CD8-positive, alpha-beta memory T cell (primary cell): Measurements from ENCODE around the gene PIGL. TPM values are rescaled to one million over a fixed set of nuclear protein-coding genes. Genes with fewer than 3 reads are reported as not detected.
"Not testable (repeated sequence)": the region's sequence is repeated elsewhere in the genome, so short reads cannot be mapped to it uniquely, and the experiment has no call there.

ENCODE experiments used
- CTCF ChIA-PET: fragments of 350-600 bp; sonication (Branson Sonifier 250); formaldehyde crosslinking; loops from one replicate; lab custom pipeline; 2021; ENCODE audit warnings: antibody characterized with exemption; lab: Charles Lee
- POLR2A ChIA-PET: fragments of 350-600 bp; sonication (Branson Sonifier 250); formaldehyde crosslinking; loops from one replicate; lab custom pipeline; 2021; ENCODE audit warnings: antibody characterized with exemption; lab: Charles Lee
- DNase-seq, 5 donors: peaks; one replicate each; pipeline versions ENCODE4 v3.0.0 to v3.0.0-alpha.2; 2020 to 2022; ENCODE audit warnings: mixed read lengths in 1 of 5
- H3K27ac ChIP-seq: one replicate; pipeline ENCODE4 v1.7.0; 2013; ENCODE audit warnings: low read depth, mild to moderate bottlenecking, low read length, moderate library complexity
- H3K27me3 ChIP-seq: 2 replicates; pipeline ENCODE4 v1.7.0; 2013; ENCODE audit warnings: low read length, mild to moderate bottlenecking; ENCODE audit not compliant: insufficient read depth, poor library complexity, severe bottlenecking
- H3K36me3 ChIP-seq: 2 replicates; pipeline ENCODE4 v1.7.0; 2013; ENCODE audit warnings: mild to moderate bottlenecking, low read length, moderate library complexity; ENCODE audit not compliant: insufficient read depth
- H3K4me1 ChIP-seq: 2 replicates; pipeline ENCODE4 v1.7.0; 2013; ENCODE audit warnings: mild to moderate bottlenecking, low read length, moderate library complexity; ENCODE audit not compliant: insufficient read depth
- H3K4me3 ChIP-seq: 2 replicates; pipeline ENCODE4 v1.7.0; 2013; ENCODE audit warnings: mild to moderate bottlenecking, low read length
- H3K9me3 ChIP-seq: 2 replicates; pipeline ENCODE4 v1.7.0; 2013; ENCODE audit warnings: mild to moderate bottlenecking, low read length
- H3K27ac Mint-ChIP-seq, 8 donors: one replicate each; pipeline ENCODE4 v1.8.0; 2020 to 2021; ENCODE audit warnings: mixed read lengths in 8 of 8, mild to moderate bottlenecking in 6 of 8, inconsistent platforms in 3 of 8, moderate library complexity in 3 of 8
- H3K27me3 Mint-ChIP-seq, 2 donors: one replicate each; pipeline ENCODE4 v1.8.0; 2020 to 2021; ENCODE audit warnings: mixed read lengths in 2 of 2, mild to moderate bottlenecking in 1 of 2, moderate library complexity in 1 of 2
- H3K36me3 Mint-ChIP-seq, 3 donors: one replicate each; pipeline ENCODE4 v1.8.0; 2020 to 2021; ENCODE audit warnings: mixed read lengths in 3 of 3, inconsistent platforms in 1 of 3, mild to moderate bottlenecking in 1 of 3
- H3K4me1 Mint-ChIP-seq, 3 donors: one replicate each; pipeline ENCODE4 v1.8.0; 2020 to 2021; ENCODE audit warnings: mixed read lengths in 3 of 3, inconsistent platforms in 1 of 3, mild to moderate bottlenecking in 1 of 3
- H3K4me3 Mint-ChIP-seq, 7 donors: one replicate each; pipeline ENCODE4 v1.8.0; 2020 to 2021; ENCODE audit warnings: mixed read lengths in 7 of 7, mild to moderate bottlenecking in 6 of 7, moderate library complexity in 4 of 7, inconsistent platforms in 2 of 7
- H3K9me3 Mint-ChIP-seq, 5 donors: one replicate each; pipeline ENCODE4 v1.8.0; 2020 to 2022; ENCODE audit warnings: mixed read lengths in 5 of 5, mild to moderate bottlenecking in 3 of 5, moderate library complexity in 2 of 5, inconsistent platforms in 1 of 5
- polyA plus RNA-seq: library from polyadenylated mRNA; unstranded; fragments of 300-500 nt; fragmentation: Illumina TruSeq; gene quantifications from one replicate; pipeline ENCODE4 v1.2.3, GENCODE V29; 2021
- total RNA-seq, 2 experiments: library from RNA; stranded (reverse); gene quantifications; one replicate each; pipeline ENCODE4 v1.2.3, GENCODE V29; 2021

Gene PIGL
- total and polyA plus RNA-seq, 3 experiments from 2014 or later, result 12.9 to 27.1 (median 26.3) TPM

- H3K27me3 Mint-ChIP-seq, result peaks cover 0 to 1% of the 10 kb centered on the region in 2 donors
- POLR2A ChIA-PET, result no interaction called here
- Histone ChIP-seq H3K27me3 (no peaks in the 10 kb centered on the region), H3K27ac (no peak overlapping the region), H3K4me3 (no peak overlapping the region), H3K4me1 (no peaks in the 10 kb centered on the region), H3K9me3 (no peaks in the 10 kb centered on the region), H3K36me3 (peaks cover 8% of the 10 kb centered on the region)
- H3K36me3 Mint-ChIP-seq, result peaks cover 0 to 64% (median 20%) of the 10 kb centered on the region in 3 donors
- H3K27ac Mint-ChIP-seq, result peak overlapping the region in 5 of 8 donors; percentile 9 to 68 (median 41)
- CTCF ChIA-PET, result no interaction called here
- H3K4me3 Mint-ChIP-seq, result no peak overlapping the region
- no peak for DNase-seq
- peaks cover 40 to 61% (median 52%) of the 10 kb centered on the region in 3 donors for H3K4me1 Mint-ChIP-seq
- no peaks in the 10 kb centered on the region for H3K9me3 Mint-ChIP-seq
Measured at GRCh38 chr17:16191604-16192003, 25.4 kb upstream of the PIGL start.

- H3K9me3 ChIP-seq, H3K9me3 Mint-ChIP-seq, H3K36me3 ChIP-seq, POLR2A ChIA-PET, H3K4me1 ChIP-seq, H3K4me3 ChIP-seq, CTCF ChIA-PET, H3K27me3 ChIP-seq, H3K27ac ChIP-seq, H3K27me3 Mint-ChIP-seq, DNase-seq: not testable (repeated sequence)
- Mint-ChIP-seq H3K4me1 (peaks cover 42 to 63% (median 63%) of the 10 kb centered on the region in 3 donors), H3K27ac (peak overlapping the region; percentile 26 to 93 (median 72)), H3K4me3 (peak overlapping the region in 1 of 7 donors; percentile 11), H3K36me3 (peaks cover 0 to 69% (median 21%) of the 10 kb centered on the region in 3 donors)
Measured at GRCh38 chr17:16194307-16194835, 22.6 kb upstream of the PIGL start.

- no peak overlapping the region for H3K27ac ChIP-seq
- Mint-ChIP-seq H3K4me1 (peaks cover 48 to 68% (median 64%) of the 10 kb centered on the region in 3 donors), H3K4me3 (no peak overlapping the region), H3K9me3 (no peaks in the 10 kb centered on the region), H3K27me3 (peaks cover 0 to 1% of the 10 kb centered on the region in 2 donors), H3K36me3 (peaks cover 0 to 43% (median 14%) of the 10 kb centered on the region in 3 donors), H3K27ac (peak overlapping the region in 1 of 8 donors; percentile 43)
- H3K27me3 ChIP-seq, result no peaks in the 10 kb centered on the region
- CTCF ChIA-PET, result no interaction called here
- H3K4me1 ChIP-seq, result peaks cover 10% of the 10 kb centered on the region
- no peak for DNase-seq
- POLR2A ChIA-PET, result no interaction called here
- H3K4me3 ChIP-seq, result no peak overlapping the region
- H3K36me3 ChIP-seq, result no peaks in the 10 kb centered on the region
- no peaks in the 10 kb centered on the region for H3K9me3 ChIP-seq
Measured at GRCh38 chr17:16197276-16197675, 19.7 kb upstream of the PIGL start.

- H3K9me3 ChIP-seq, result no peaks in the 10 kb centered on the region
- peaks cover 21% of the 10 kb centered on the region for H3K4me1 ChIP-seq
- peaks cover 58 to 75% (median 72%) of the 10 kb centered on the region in 3 donors for H3K4me1 Mint-ChIP-seq
- peak overlapping the region; percentile 5 to 94 (median 69) for H3K27ac Mint-ChIP-seq
- no peaks in the 10 kb centered on the region for H3K9me3 Mint-ChIP-seq
- H3K36me3 Mint-ChIP-seq, result peaks cover 0 to 29% (median 7%) of the 10 kb centered on the region in 3 donors
- H3K27me3 ChIP-seq, result no peaks in the 10 kb centered on the region
- ChIA-PET CTCF (no interaction called here), POLR2A (interaction anchor here (0.7 kb wide), 1 partner anchor 23 kb away, joined by 4 read pairs; no protein-coding TSS in a partner anchor)
- H3K4me3 ChIP-seq, result no peak overlapping the region
- no peak overlapping the region for H3K27ac ChIP-seq
- no peaks in the 10 kb centered on the region for H3K36me3 ChIP-seq
- peak overlapping the region in 6 of 7 donors; percentile 7 to 56 (median 39) for H3K4me3 Mint-ChIP-seq
- no peak for DNase-seq
- no peaks in the 10 kb centered on the region for H3K27me3 Mint-ChIP-seq
Measured at GRCh38 chr17:16199093-16199492, 17.9 kb upstream of the PIGL start.

- not testable (repeated sequence) for H3K4me3 ChIP-seq, H3K27me3 ChIP-seq, H3K36me3 ChIP-seq, DNase-seq, H3K9me3 Mint-ChIP-seq, H3K27ac ChIP-seq, H3K27me3 Mint-ChIP-seq, H3K9me3 ChIP-seq
- peak overlapping the region in 5 of 8 donors; percentile 17 to 82 (median 52) for H3K27ac Mint-ChIP-seq
- H3K4me1 ChIP-seq, result peaks cover 29% of the 10 kb centered on the region
- ChIA-PET POLR2A (interaction anchor here (0.5 kb wide), 1 partner anchor 23 kb away, joined by 9 read pairs; no protein-coding TSS in a partner anchor), CTCF (interaction anchor here (0.6 kb wide), 1 partner anchor 13 kb away, joined by 3 read pairs; no protein-coding TSS in a partner anchor)
- H3K4me1 Mint-ChIP-seq, result peaks cover 65 to 83% (median 81%) of the 10 kb centered on the region in 3 donors
- H3K36me3 Mint-ChIP-seq, result peaks cover 0 to 20% (median 4%) of the 10 kb centered on the region in 3 donors
- peak overlapping the region in 2 of 7 donors; percentile 6 to 44 for H3K4me3 Mint-ChIP-seq
Measured at GRCh38 chr17:16201693-16202131, 15.3 kb upstream of the PIGL start.

- CTCF ChIA-PET, H3K36me3 ChIP-seq, H3K9me3 Mint-ChIP-seq, H3K27me3 Mint-ChIP-seq, H3K27ac ChIP-seq, DNase-seq, H3K4me3 ChIP-seq, H3K27me3 ChIP-seq, H3K9me3 ChIP-seq: not testable (repeated sequence)
- Mint-ChIP-seq H3K36me3 (peaks cover 0 to 12% (median 1%) of the 10 kb centered on the region in 3 donors), H3K27ac (peak overlapping the region; percentile 30 to 93 (median 82)), H3K4me3 (peak overlapping the region in 5 of 7 donors; percentile 26 to 65 (median 58)), H3K4me1 (peaks cover 69 to 83% (median 81%) of the 10 kb centered on the region in 3 donors)
- peaks cover 29% of the 10 kb centered on the region for H3K4me1 ChIP-seq
- POLR2A ChIA-PET, result interaction anchor here (0.5 kb wide), 1 partner anchor 24 kb away, joined by 9 read pairs; no protein-coding TSS in a partner anchor
Measured at GRCh38 chr17:16202554-16203500, 14.2 kb upstream of the PIGL start.

GRCh38 chr17:16204763-16205162, 12.2 kb upstream of the PIGL start:
- peaks cover 63 to 79% (median 63%) of the 10 kb centered on the region in 3 donors for H3K4me1 Mint-ChIP-seq

More at GRCh38 chr17:16204763-16205162, 12.2 kb upstream of the PIGL start:
- CTCF ChIA-PET, result interaction anchor here (1.4 kb wide), 1 partner anchor 9 kb away, joined by 4 read pairs; no protein-coding TSS in a partner anchor
- not testable (repeated sequence) for H3K36me3 ChIP-seq, H3K27me3 ChIP-seq, DNase-seq, H3K9me3 ChIP-seq, H3K4me3 ChIP-seq, H3K27me3 Mint-ChIP-seq, H3K36me3 Mint-ChIP-seq, H3K27ac ChIP-seq, H3K9me3 Mint-ChIP-seq
- peak overlapping the region in 7 of 8 donors; percentile 14 to 74 (median 37) for H3K27ac Mint-ChIP-seq
- POLR2A ChIA-PET, result interaction anchor here (1.8 kb wide), 1 partner anchor 11 kb away, joined by 6 read pairs; the partner anchor contains the start of gene NCOR1
- H3K4me3 Mint-ChIP-seq, result peak overlapping the region in 3 of 7 donors; percentile 3 to 19 (median 8)
- peaks cover 21% of the 10 kb centered on the region for H3K4me1 ChIP-seq
